K562 (cell line): Measurements from ENCODE around the gene AGPAT1. TPM values are rescaled to one million over a fixed set of nuclear protein-coding genes. Genes with fewer than 3 reads are reported as not detected.

Experiments used
- ATF2 ChIP-seq: sonication (generic); formaldehyde crosslinking; IDR thresholded peaks from 2 replicates; pipeline ENCODE4 v1.8.1; 2022; ENCODE audit warnings: missing genetic modification reagents
- CHD4 ChIP-seq: fragments of 200-600 bp; sonication (generic); IDR thresholded peaks from 3 replicates; pipeline ENCODE4 v1.6.1; 2012; ENCODE audit warnings: low read depth, mild to moderate bottlenecking, mixed read lengths, low read length, inconsistent platforms; ENCODE audit not compliant: insufficient read depth, insufficient replicate concordance, poor library complexity, severe bottlenecking
- CREM ChIP-seq: IDR thresholded peaks from 2 replicates; pipeline ENCODE4 v1.6.1; 2014; ENCODE audit warnings: antibody characterized with exemption, low read depth
- E4F1 ChIP-seq: fragments of 250-450 bp; sonication (Bioruptor Pico); IDR thresholded peaks from 2 replicates; pipeline ENCODE4 v1.5.0; 2021; ENCODE audit warnings: mild to moderate bottlenecking, borderline replicate concordance
- ETS1 ChIP-seq: conservative IDR thresholded peaks from 2 replicates; pipeline ENCODE4 v1.6.1; 2011; ENCODE audit warnings: low read depth, mild to moderate bottlenecking, low read length; ENCODE audit not compliant: control insufficient read depth
- HMG20A ChIP-seq: fragments of 450-650 bp; formaldehyde crosslinking; conservative IDR thresholded peaks from 2 replicates; pipeline ENCODE4 v1.4.0; 2020; ENCODE audit warnings: mild to moderate bottlenecking, mixed read lengths
- HMG20B ChIP-seq: fragments of 250-450 bp; sonication (Bioruptor Pico); IDR thresholded peaks from 2 replicates; pipeline ENCODE4 v1.5.0; 2021; ENCODE audit warnings: mild to moderate bottlenecking
- RBM25 ChIP-seq: fragments of 200-400 bp; formaldehyde crosslinking; IDR thresholded peaks from 2 replicates; pipeline ENCODE4 v1.6.1; 2018; ENCODE audit warnings: low read length, low read depth, moderate library complexity; ENCODE audit not compliant: severe bottlenecking
- SAFB ChIP-seq: fragments of 200-400 bp; formaldehyde crosslinking; IDR thresholded peaks from 2 replicates; pipeline ENCODE4 v1.6.1; 2017; ENCODE audit warnings: low read depth, low read length, borderline replicate concordance
- SRSF7 ChIP-seq: fragments of 200-400 bp; formaldehyde crosslinking; optimal IDR thresholded peaks from 2 replicates; pipeline ENCODE3; 2017; ENCODE audit warnings: mild to moderate bottlenecking, low read depth, low read length
- TCFL5 ChIP-seq: fragments of 250-450 bp; sonication (Bioruptor Pico); conservative IDR thresholded peaks from 2 replicates; pipeline ENCODE4 v1.6.1; 2021; ENCODE audit warnings: mild to moderate bottlenecking, moderate library complexity, matching md5 sums
- ZBTB1 ChIP-seq: sonication (generic); formaldehyde crosslinking; IDR thresholded peaks from 2 replicates; pipeline ENCODE4 v1.8.1; 2023; ENCODE audit warnings: missing genetic modification reagents, low read depth, mild to moderate bottlenecking, borderline replicate concordance
- ZNF23 ChIP-seq: fragments of 250-450 bp; sonication (Bioruptor Pico); IDR thresholded peaks from 2 replicates; pipeline ENCODE4 v1.4.0; 2020; ENCODE audit warnings: mild to moderate bottlenecking
- ZNF232 ChIP-seq: sonication (generic); formaldehyde crosslinking; IDR thresholded peaks from 2 replicates; pipeline ENCODE4 v1.8.0; 2022; ENCODE audit warnings: mild to moderate bottlenecking, missing genetic modification reagents
- ZNF395 ChIP-seq: fragments of 200-800 bp; sonication (Bioruptor generic); IDR thresholded peaks from 2 replicates; pipeline ENCODE4 v1.6.1; 2017; ENCODE audit warnings: missing genetic modification characterization, missing compliant biosample characterization
- ZNF551 ChIP-seq: fragments of 250-450 bp; sonication (Bioruptor Pico); IDR thresholded peaks from 2 replicates; pipeline ENCODE4 v1.5.0; 2021; ENCODE audit warnings: mild to moderate bottlenecking, moderate library complexity
- ZNF583 ChIP-seq: fragments of 250-450 bp; sonication (Bioruptor Pico); IDR thresholded peaks from 2 replicates; pipeline ENCODE4 v1.4.0; 2020
- ZNF655 ChIP-seq: fragments of 250-450 bp; sonication (Bioruptor Pico); IDR thresholded peaks from 2 replicates; pipeline ENCODE4 v1.5.0; 2021
- ZZZ3 ChIP-seq: fragments of 450-650 bp; IDR thresholded peaks from 2 replicates; pipeline ENCODE4 v1.6.1; 2016; ENCODE audit warnings: antibody characterized with exemption, mild to moderate bottlenecking, moderate library complexity
- polyA plus RNA-seq, 8 experiments: library from polyadenylated mRNA; depleted of rRNA in 4 of 8; stranded (reverse) in 5 of 8; unstranded in 3 of 8; fragments of >200 nt; fragmentation: Nextera tagmentation in 2 of 8; fragmentation: Illumina TruSeq in 1 of 8; extraction: Ambion mirVana in 2 of 8; extraction: Trizol in 1 of 8; gene quantifications; 2 replicates each; pipeline versions ENCODE4 v1.2.1 to v1.2.3, GENCODE V29; 2011 to 2014; ENCODE audit warnings: inconsistent platforms in 1 of 8, missing spikeins in 1 of 8
- total RNA-seq, 7 experiments: library from RNA; depleted of rRNA in 6 of 7; stranded (reverse); fragments of >200 nt in 6 of 7; fragmentation: Illumina TruSeq in 2 of 7; extraction: Trizol in 2 of 7; gene quantifications; 2 replicates each; pipeline versions ENCODE4 v1.2.1 to v1.2.3, GENCODE V29; 2011 to 2021; ENCODE audit warnings: low replicate concordance in 1 of 7

AGPAT1 gene
- total and polyA plus RNA-seq, 9 of the 15 experiments (the other 6 are each of a cell fraction or from before 2014, with no cell fraction given): 37.9 to 176 (median 69.4) TPM

GRCh38 chr6:32127717-32128592 lies 47.9 kb downstream of the AGPAT1 start, which contains the start of gene ATF6B (continued):
- TF ChIP-seq E4F1 (CRISPR knock-in tag) (no peak), HMG20B (CRISPR knock-in tag) (no peak), HMG20A (CRISPR knock-in tag) (no peak), CHD4 (peak; percentile 23), SRSF7 (no peak), RBM25 (peak; percentile 72), TCFL5 (CRISPR knock-in tag) (no peak), ZNF395 (no peak), ETS1 (0 out of 2 replicates have a peak, but pooled peaks have one; percentile 31), SAFB (no peak), ZNF655 (CRISPR knock-in tag) (no peak), ZZZ3 (no peak), ZNF232 (CRISPR knock-in tag) (0 out of 2 replicates have a peak, but pooled peaks have one; percentile 57), ZBTB1 (CRISPR knock-in tag) (no peak), ZNF583 (no peak), ZNF551 (CRISPR knock-in tag) (no peak), ATF2 (CRISPR knock-in tag) (no peak), ZNF23 (CRISPR knock-in tag) (0 out of 2 replicates have a peak, but pooled peaks have one; percentile 37), CREM (peak; percentile 74)
